Activated T-cell treated with anti-CD3 and anti-CD28 coated beads for 24 hours (primary cell): ENCODE measurements around the gene PRPF39.
A peak's percentile ranks its signal among the peaks of the same experiment; 100 is the strongest.

Experiments used
- DNase-seq: peaks from one replicate; pipeline ENCODE4 v3.0.0-alpha.2; 2020; ENCODE audit warnings: low read depth

Gene PRPF39

DNA sequence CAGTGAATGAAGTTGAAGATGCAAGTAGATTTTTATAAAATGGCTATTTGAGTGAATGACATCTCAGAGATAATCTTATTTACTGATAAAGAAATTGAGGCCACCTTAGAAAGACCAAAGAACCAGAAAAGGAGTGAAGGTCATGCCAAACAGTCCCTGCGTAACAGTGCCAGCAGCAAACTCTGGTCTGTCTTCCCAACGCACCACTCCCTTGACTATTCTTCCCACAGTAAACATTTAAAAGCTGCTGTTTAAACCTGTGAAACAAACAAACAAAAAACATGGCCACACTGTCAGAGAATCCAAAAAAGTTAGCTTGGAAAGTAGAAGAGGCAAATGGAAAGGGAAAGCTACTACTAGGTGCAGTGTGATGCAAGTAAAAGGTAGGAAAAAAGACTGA lies 1.5 kb upstream of the PRPF39 start:
- no peak for DNase-seq

DNA sequence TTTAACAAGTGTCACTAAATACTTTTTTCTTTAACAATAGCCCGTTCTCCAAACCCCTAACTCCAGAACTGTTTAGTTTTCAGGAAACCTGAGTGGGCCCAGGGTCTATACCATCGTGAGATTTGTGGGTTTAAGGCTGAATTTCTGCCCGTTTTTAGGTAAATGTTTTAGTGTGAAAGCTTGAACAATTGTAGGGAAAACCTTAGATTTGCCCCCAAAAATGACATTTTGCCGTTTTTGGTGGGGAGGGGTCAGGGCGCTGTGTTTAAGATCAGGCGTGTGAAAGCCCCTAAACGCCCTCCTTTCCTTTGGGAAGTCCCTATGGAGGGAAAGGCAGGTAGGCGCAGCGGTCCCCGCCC lies 320 bp upstream of the PRPF39 start:
- no peak for DNase-seq

DNA sequence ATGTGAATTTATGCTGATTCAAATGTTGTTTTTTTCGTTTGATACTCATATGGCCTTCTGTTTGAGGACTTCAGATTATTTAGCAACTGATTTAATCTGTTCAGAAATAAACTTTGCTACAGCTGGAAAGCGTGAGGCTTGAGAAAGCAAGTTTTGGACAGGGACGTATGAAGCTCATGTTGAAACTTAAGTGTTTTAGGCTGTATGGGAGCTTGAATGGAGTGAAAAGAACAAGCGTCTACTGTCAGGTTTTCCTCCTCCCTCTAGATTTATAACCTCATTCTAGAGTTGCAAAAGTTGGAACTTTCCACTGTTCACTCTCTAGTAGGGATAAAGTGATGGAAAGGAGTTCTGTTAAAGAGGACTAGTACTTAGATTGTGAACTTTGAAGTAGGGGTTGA lies 1.0 kb downstream of the PRPF39 start:
- DNase-seq = no peak

DNA sequence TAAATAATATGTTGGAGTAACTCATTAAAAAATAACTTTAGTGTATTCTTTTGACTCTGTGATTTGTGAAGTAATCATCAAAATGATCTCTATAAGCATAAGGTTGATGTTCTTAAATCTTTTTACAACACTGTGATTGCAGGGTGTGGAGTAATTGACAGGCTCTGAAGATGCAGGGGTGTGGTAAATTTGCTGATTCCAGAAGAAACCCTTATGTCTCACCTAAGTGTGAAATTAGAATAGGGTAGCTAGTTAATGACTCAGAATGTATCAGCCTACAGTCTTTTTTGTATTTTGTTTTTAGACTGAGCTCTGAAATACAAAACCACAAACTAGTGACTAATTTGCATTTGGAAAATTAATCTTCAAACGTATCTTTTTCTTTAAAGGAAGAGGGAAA lies 5.9 kb downstream of the PRPF39 start:
- no peak for DNase-seq

DNA sequence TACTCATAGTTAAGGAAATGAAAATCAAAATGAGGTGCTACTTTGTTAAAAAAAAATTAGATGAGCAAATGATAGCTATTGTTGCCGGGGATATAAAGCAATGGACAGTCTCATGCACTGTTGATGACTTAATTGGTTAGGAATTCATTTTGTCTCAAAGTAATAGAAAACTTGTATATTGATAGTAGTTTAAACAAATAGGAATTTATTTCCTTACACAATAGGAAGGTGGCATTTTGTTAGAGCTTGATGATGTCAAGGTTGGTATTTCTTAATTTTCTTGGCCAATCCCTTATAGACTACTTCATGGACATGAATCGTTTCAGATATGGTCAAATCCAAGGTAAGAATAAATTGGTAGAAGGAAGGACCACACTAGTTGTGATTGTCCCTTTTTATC lies 7.8 kb downstream of the PRPF39 start:
- DNase-seq = no peak

DNA sequence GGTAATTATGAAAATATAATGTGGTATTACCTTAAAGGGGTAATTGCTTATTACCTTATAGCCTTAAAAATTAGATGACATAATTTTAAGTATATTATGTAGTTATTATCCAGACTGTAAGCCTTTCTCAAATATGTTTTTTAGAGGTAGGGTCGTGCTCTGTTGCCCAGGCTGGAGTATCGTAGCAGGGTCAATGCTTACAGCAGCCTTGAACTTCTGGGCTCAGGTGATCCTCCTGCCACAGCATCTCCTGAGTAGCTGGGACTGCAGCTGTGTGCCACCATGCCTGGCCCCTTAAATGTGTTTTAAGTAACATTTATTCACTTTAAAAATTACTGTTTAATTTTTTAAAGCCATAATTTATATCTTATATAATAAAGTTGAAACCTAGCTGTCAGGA lies 10.4 kb downstream of the PRPF39 start:
- no peak for DNase-seq

DNA sequence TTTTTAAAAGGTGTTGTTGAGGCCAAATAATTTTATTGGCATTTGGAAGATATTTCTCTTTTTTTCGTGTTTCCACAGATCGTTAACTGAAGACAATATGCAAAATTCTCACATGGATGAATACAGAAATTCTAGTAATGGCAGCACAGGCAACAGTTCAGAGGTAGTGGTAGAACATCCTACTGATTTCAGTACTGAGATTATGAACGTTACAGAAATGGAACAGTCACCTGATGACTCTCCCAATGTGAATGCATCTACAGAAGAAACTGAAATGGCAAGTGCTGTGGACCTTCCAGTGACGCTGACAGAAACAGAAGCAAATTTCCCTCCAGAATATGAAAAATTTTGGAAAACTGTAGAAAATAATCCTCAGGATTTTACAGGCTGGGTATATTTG lies 11.2 kb downstream of the PRPF39 start:
- DNase-seq = no peak

DNA sequence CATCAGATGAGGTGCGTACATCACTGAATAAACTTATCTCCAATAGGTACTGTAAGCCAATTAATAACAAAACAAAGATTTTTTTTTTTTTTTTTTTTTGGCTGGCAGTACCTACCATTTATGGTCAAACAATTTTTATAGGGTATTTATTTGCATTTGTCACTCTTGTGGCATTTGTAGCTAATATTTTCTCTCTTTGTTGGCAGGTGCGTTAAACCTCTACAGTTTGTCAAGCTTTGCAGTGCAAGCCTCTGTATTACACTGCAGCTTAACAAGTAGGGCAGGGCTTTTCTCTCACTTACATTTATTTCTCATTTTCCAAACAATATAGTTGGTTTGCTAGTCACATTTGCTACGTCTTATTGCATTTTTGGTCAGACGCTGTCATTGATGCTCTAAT lies 12.3 kb downstream of the PRPF39 start:
- DNase-seq = no peak

DNA sequence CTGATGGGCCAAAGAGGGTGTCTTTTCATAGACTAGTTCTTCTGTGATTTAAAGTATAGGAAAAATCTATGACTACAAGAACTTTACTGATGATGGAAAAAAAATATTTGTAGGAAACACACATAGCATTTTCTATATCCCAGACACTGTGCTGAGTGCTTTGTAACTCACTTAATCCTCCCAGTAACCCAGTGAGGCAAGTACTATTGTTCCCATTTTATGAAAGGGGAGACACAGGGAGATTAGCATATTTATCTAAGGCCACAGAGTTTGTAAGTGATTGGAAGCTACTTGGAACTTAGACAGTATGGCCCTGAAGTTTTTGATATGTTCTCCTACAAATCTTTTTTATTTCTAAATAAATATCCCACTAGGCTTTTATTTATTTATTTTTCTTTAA lies 19.9 kb downstream of the PRPF39 start:
- no peak for DNase-seq

DNA sequence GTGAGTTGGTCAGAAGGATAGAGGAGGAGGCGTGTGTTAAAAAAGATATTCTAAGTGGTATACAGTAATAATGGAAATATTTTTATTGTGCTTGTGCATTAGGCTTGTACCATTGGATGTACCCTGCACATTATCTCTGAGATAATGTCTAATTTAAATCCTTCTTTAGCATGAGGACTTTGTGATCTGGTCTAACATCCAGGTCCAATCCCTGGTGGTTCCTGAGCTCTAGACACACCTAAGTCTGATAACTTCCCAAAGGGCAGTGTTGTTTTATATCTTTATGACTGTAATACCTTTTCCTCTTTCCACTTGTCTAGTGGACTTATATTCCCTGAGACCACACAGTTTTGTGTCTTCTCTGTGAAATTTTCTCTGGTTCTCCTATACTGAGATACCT lies 20.6 kb downstream of the PRPF39 start:
- no peak for DNase-seq

DNA sequence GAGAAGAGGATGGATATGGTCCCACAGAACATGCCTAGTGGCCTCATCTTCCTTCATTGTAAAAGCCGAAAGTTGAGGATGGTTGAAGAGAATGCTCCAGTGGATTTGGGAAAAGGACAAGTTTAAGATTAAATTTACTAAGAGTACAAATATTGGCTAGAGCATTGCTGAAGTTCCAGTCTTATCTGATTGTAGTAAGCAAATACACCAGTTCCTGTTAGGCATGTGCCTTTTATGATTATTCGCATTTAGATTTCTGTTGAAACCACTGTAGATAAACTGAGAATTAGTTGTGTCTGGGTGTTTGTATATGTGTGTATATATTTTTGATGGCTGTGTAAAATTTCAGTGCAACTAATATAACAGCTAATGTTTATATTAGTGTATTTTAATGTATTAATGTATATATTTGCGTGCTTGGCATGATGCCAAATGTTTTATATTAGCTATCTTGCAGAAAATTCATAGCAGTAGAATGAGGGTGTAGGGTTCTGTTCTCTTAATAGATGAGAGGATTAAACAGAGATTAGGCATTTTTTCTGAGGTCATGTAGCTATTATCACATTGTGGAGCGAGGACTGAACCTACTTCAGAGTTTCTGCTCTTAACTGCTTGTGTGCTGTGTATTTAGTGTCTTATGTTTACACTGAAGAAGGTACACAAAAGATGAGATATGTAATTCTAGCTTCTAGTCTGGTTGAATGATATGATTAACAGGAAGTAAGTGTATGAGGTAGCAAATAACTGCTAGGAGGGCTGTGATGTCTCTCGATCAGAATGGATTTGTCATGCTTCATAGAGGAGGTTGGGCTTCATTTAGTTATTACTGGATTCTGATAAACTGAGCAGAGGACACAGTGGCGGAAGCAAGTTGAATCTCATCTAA lies 29.2 kb downstream of the PRPF39 start:
- no peak for DNase-seq

DNA sequence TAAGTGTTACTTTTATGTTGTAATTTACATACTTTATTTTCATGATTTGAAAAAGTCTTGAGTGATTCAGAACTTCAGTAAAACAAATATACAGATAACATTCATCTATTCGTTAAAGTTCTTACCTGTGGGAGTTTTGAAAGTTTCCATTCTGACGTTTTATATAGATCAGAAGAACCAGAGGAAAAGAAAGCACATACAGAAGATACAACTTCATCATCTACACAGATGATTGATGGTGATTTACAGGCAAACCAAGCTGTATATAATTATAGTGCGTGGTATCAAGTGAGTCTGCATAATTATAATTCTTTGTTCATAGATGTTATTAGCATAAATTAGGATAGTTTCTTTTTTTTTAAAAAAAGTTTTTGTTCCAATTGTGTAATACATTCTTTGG lies 30.4 kb downstream of the PRPF39 start:
- no peak for DNase-seq

DNA sequence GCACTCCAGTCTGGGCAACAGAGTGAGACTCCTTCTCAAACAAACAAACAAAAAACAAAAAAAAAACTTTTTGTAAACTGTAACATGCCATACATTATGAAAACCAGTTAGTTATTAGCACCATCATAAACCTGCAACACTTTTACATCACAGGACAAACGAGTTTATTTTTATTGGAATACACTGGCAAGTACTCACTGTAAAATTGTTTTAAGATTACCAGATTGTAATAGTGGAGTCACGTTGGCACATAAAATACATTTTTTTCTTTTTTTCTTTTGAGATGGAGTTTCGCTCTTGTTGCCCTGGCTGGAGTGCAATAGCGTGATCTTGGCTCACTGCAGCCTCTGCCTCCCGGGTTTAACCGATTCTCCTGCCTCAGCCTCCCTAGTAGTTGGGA lies 34.7 kb downstream of the PRPF39 start:
- no peak for DNase-seq

DNA sequence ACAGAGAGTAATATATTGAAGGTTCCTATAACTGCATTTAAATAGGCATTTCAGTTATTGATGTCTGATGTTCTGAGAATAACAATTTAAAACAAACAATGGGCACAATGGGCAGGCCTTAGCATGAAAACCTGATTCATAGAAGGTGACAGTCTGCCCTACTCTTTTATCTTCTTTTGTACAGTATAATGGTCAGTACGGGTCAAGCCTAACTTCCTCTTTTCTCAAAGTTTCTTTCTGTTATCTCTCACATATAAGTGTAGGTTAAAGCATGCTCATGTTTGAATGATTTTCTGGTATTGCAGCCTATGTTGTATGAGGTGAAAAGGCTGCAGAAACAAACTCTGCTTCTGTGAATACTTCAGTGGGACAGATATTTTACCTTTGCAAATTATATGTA lies 36.2 kb downstream of the PRPF39 start:
- no peak for DNase-seq

DNA sequence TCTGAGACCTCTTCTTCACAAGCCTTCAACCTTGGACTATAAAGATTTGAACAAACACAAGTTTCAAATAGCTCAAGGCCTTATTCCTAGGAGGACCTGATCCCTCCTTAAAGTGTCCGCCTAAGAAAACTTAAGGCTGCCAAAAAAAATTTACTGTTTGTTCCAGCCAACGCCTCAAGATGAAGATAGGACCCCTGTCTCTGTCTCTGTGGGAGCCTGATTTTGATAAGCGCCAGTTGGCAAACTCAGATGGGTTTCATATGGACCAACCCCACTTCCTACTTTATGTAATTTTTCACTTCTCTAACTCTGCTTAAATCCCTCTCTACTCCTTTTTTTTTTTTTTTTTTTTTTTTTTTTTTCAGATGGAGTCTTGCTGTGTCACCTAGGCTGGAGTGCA lies 39.4 kb downstream of the PRPF39 start:
- no peak for DNase-seq

DNA sequence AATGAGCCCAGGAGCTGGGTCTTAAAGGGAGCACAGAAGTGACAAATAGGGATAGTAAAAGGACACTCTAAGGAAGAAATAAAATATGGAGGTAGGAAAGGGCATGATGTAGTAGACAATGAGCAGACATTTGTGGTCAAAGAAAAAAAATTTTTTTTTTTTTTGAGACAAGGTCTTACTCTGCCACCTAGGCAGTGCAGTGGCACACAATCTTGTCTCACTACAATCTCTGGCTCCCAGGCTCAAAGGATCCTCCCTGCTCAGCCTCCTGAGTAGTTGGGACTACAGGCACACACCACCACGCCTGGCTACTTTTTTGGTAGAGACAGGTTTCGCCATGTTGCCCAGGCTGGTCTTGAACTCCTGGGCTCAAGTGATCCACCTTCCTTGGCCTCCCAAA lies 41.8 kb downstream of the PRPF39 start:
- no peak for DNase-seq

DNA sequence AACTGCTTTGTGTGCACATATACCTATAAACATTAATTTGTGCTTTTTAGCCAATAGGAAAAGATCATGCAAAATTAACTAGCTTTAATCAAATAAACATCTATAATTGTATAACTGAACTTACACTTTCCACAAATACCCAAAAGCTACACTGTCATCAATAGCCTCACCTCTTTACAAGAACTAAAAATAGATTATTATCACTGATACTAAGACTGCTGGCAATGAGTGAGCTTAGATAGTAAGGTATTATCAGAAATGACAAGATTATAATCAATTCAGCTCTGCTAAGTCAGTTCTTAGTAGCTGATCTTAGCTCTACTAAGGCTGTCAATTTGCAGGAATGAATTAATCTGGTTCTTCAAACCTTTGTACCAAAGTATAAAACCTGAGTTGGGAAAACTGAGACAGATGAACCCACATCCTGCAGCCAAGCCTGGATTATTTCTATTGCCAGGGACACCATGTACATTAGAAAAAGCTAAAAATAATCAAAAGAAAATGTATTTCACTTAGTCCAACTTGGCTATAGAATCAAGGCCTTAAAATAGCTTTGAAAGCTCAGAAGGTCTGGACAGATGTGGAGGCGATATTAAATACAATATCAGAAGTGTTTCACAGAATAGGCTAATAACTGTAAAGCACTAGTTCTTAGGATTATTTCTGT lies 45.2 kb downstream of the PRPF39 start:
- DNase-seq = no peak

DNA sequence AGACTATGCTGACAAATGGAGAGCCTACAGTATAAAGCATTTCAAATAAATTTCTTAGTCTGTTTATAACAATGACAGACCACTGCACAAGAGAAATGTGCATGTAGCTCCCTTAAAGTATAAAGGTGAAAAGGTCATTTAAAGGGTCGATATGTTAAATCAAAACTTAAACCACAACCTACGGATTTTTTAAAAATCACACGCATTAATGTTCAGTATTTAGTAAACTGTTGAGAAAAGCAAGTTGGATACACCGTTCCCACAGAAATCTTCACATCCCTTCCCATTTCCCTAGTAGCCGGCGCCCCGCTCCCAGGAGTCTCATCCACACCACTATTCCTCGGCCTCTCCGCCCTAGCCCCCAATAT lies 49.8 kb downstream of the PRPF39 start:
- DNase-seq = no peak

DNA sequence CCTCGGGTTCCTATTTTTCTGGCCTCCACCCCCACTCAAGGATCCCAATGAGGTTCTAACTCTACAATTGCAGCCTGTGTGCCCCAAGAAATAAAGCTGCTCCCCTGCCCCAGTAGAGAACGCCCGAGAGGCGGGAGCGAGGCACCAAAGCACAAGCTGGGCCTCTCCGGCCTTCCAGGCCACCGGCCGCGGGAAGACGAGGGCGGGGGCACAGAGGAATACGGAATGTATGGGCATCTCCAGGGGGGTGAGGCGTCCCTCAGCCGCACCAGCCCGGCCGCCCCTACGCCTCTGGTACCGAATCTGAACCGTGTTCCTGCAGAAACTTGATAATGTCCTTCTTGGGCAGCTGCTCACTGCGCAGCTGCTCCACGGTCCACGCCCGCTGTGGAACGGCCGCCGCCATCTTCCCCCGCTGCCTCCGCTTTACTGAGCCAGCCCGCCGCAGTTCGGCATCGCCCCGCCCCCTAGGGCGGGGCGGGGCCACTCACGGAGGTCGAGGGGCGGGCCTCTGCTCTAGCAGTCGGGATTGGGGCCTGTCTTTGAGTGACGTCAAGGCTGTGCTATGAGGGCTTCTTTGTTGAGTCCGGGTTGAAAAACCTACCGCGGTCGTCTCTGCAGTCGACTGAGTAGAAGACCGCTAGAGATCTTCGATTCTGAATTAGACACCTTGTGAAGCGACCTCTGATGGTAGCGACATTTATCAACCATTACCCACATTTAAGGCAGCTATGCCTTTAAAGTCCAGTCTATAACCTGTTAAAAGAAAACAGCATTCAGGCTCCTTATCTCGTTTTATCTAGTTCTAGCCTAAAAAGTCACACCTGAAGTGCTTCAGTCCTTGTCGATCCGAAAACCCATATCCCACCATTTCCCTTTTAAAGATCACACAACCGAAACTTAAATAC lies 50.4 kb downstream of the PRPF39 start, which contains the start of gene FKBP3:
Gene FKBP3 (minus strand): TSS at position 431 of the 908 bp plus-strand sequence. CDS start 25 bp downstream, at position 406.
- peak; percentile 93 for DNase-seq

DNA sequence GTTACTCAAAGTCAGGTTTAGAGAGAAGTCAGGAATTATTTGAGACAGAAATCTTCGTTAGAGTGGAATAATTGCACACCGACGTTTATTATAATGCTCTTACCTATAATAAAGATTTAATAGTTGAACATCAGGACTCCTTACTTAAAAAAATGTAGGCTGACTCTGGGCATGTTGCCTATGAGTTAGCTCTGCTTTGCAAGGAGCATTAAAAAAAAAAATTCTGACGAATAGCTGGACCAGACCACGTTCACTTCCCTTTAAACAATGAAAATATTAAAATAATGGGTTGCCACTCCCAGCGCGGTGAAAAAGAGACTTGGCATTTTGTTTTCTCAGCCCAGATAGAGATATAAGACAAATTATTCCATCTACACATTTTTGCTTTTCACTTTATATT lies 51.2 kb downstream of the PRPF39 start:
- no peak for DNase-seq

DNA sequence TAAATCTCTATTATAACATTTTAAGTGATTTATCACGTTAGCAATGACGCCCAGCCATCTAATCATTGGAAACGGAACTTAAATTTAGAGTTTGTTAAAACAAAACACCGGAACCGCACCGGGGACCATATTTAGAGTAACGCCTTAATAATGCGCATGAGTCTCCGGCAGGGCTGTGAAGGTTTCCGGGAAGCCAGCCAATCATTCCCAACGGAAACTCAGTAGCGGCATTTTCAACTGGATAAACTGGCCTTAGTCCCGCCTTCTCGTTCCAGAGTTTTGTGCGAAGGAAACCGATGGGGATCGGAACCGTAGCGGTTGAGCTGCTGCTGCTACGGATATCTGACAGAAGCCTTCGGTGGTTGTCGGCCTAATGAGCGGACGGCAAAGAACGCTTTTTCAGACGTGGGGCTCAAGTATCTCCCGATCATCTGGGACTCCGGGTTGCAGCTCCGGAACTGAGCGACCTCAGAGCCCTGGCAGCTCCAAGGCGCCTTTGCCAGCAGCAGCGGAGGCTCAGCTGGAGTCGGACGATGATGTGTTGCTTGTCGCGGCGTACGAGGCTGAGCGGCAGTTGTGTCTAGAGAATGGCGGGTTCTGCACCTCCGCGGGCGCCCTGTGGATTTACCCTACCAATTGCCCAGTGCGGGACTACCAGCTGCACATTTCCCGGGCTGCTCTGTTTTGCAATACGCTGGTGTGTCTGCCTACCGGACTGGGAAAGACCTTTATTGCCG lies 51.9 kb downstream of the PRPF39 start, which contains the start of gene FANCM:
Gene FANCM (plus strand): TSS at position 272 of the 737 bp plus-strand sequence. CDS start 102 bp downstream, at position 374.
- peak; percentile 85 for DNase-seq

DNA sequence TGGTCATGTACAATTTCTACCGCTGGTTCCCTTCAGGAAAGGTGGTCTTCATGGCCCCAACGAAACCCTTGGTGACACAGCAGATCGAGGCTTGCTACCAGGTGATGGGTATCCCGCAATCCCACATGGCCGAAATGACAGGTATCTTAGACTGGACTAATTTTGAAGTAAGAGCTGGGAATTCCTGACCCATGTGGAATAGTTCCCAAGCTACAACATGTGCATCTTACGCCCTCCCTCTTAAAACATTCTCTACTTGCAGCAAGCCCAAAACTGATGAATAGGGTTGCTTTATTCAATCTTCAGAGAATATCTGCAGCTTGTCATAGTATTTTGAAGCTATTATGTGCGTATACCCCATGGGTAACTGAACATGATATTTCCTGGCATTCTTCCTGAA lies 52.5 kb downstream of the PRPF39 start:
- no peak for DNase-seq
